HEK293 (cell line): Measurements from ENCODE around the gene TMOD1.
"Not testable (repeated sequence)": the region's sequence is repeated elsewhere in the genome, so short reads cannot be mapped to it uniquely, and the experiment has no call there.

Experiments used
- INSM2 ChIP-seq: fragments of 450-650 bp; formaldehyde crosslinking; IDR thresholded peaks from 2 replicates; pipeline ENCODE4 v1.5.1; 2016; ENCODE audit warnings: missing biosample characterization, missing genetic modification characterization
- KLF16 ChIP-seq: fragments of 450-650 bp; formaldehyde crosslinking; IDR thresholded peaks from 2 replicates; pipeline ENCODE4 v1.5.1; 2017; ENCODE audit warnings: missing biosample characterization, missing genetic modification characterization
- SCRT2 ChIP-seq: fragments of 450-650 bp; formaldehyde crosslinking; IDR thresholded peaks from 2 replicates; pipeline ENCODE4 v1.5.1; 2016; ENCODE audit warnings: missing biosample characterization, missing genetic modification characterization
- YY1 ChIP-seq: fragments of 450-650 bp; formaldehyde crosslinking; IDR thresholded peaks from 2 replicates; pipeline ENCODE4 v1.5.1; 2018; ENCODE audit warnings: missing biosample characterization, missing genetic modification characterization
- ZBTB21 ChIP-seq: fragments of 450-650 bp; formaldehyde crosslinking; IDR thresholded peaks from 2 replicates; pipeline ENCODE4 v1.5.1; 2017; ENCODE audit warnings: missing biosample characterization, missing genetic modification characterization
- ZNF175 ChIP-seq: fragments of 450-650 bp; formaldehyde crosslinking; IDR thresholded peaks from 2 replicates; pipeline ENCODE4 v1.5.1; 2016; ENCODE audit warnings: missing biosample characterization, missing genetic modification characterization
- ZNF362 ChIP-seq: fragments of 450-650 bp; formaldehyde crosslinking; IDR thresholded peaks from 2 replicates; pipeline ENCODE4 v1.5.1; 2016; ENCODE audit warnings: missing biosample characterization, missing genetic modification characterization
- ZNF558 ChIP-seq: fragments of 450-650 bp; formaldehyde crosslinking; IDR thresholded peaks from 2 replicates; pipeline ENCODE4 v1.5.1; 2016; ENCODE audit warnings: missing biosample characterization, missing genetic modification characterization
- ZNF768 ChIP-seq: fragments of 450-650 bp; formaldehyde crosslinking; IDR thresholded peaks from 2 replicates; pipeline ENCODE4 v1.5.1; 2018; ENCODE audit warnings: missing biosample characterization, mild to moderate bottlenecking, missing genetic modification characterization
- ZNF843 ChIP-seq: fragments of 450-650 bp; formaldehyde crosslinking; IDR thresholded peaks from 2 replicates; pipeline ENCODE4 v1.5.1; 2016; ENCODE audit warnings: missing biosample characterization, missing genetic modification characterization
- TF ChIP-seq, protein P1 (sequence below): fragments of 450-650 bp; formaldehyde crosslinking; IDR thresholded peaks from 2 replicates; pipeline ENCODE4 v1.5.1; 2016; ENCODE audit warnings: missing biosample characterization, missing genetic modification characterization
- TF ChIP-seq, protein P2 (sequence below): fragments of 450-650 bp; formaldehyde crosslinking; IDR thresholded peaks from 2 replicates; pipeline ENCODE4 v1.5.1; 2016; ENCODE audit warnings: missing biosample characterization, missing genetic modification characterization

- TF ChIP-seq, protein P1, sequence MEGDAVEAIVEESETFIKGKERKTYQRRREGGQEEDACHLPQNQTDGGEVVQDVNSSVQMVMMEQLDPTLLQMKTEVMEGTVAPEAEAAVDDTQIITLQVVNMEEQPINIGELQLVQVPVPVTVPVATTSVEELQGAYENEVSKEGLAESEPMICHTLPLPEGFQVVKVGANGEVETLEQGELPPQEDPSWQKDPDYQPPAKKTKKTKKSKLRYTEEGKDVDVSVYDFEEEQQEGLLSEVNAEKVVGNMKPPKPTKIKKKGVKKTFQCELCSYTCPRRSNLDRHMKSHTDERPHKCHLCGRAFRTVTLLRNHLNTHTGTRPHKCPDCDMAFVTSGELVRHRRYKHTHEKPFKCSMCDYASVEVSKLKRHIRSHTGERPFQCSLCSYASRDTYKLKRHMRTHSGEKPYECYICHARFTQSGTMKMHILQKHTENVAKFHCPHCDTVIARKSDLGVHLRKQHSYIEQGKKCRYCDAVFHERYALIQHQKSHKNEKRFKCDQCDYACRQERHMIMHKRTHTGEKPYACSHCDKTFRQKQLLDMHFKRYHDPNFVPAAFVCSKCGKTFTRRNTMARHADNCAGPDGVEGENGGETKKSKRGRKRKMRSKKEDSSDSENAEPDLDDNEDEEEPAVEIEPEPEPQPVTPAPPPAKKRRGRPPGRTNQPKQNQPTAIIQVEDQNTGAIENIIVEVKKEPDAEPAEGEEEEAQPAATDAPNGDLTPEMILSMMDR (tag by site-specific recombination), result not testable (repeated sequence)
- TF ChIP-seq ZNF175 (tag by site-specific recombination); INSM2 (tag by site-specific recombination); ZNF768 (tag by site-specific recombination); ZNF558 (tag by site-specific recombination); ZNF362 (tag by site-specific recombination); YY1 (tag by site-specific recombination); SCRT2; KLF16 (tag by site-specific recombination); ZNF843 (tag by site-specific recombination); ZBTB21: not testable (repeated sequence)
- TF ChIP-seq, protein P2, sequence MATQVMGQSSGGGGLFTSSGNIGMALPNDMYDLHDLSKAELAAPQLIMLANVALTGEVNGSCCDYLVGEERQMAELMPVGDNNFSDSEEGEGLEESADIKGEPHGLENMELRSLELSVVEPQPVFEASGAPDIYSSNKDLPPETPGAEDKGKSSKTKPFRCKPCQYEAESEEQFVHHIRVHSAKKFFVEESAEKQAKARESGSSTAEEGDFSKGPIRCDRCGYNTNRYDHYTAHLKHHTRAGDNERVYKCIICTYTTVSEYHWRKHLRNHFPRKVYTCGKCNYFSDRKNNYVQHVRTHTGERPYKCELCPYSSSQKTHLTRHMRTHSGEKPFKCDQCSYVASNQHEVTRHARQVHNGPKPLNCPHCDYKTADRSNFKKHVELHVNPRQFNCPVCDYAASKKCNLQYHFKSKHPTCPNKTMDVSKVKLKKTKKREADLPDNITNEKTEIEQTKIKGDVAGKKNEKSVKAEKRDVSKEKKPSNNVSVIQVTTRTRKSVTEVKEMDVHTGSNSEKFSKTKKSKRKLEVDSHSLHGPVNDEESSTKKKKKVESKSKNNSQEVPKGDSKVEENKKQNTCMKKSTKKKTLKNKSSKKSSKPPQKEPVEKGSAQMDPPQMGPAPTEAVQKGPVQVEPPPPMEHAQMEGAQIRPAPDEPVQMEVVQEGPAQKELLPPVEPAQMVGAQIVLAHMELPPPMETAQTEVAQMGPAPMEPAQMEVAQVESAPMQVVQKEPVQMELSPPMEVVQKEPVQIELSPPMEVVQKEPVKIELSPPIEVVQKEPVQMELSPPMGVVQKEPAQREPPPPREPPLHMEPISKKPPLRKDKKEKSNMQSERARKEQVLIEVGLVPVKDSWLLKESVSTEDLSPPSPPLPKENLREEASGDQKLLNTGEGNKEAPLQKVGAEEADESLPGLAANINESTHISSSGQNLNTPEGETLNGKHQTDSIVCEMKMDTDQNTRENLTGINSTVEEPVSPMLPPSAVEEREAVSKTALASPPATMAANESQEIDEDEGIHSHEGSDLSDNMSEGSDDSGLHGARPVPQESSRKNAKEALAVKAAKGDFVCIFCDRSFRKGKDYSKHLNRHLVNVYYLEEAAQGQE (tag by site-specific recombination), result not testable (repeated sequence)
Measured at GRCh38 chr9:97498846-97499245, 2.6 kb upstream of the TMOD1 start.
